Mesothelial cell of epicardium (in vitro differentiated cells): ENCODE data around the gene CMIP. TPM values are rescaled to one million over a fixed set of nuclear protein-coding genes. Genes with fewer than 3 reads are reported as not detected.

Experiments used
- DNase-seq, 2 experiments: peaks; one replicate each; pipeline ENCODE4 v3.0.0; 2021; ENCODE audit warnings: low spot score in 2 of 2; ENCODE audit not compliant: unreplicated experiment in 2 of 2
- H3K27ac Mint-ChIP-seq: 2 replicates; pipeline ENCODE4 v1.8.0; 2021; ENCODE audit warnings: mixed read lengths
- H3K27me3 Mint-ChIP-seq: 2 replicates; pipeline ENCODE4 v1.8.0; 2021; ENCODE audit warnings: low read depth, mixed read lengths
- H3K36me3 Mint-ChIP-seq: 2 replicates; pipeline ENCODE4 v1.8.0; 2021; ENCODE audit warnings: mixed read lengths
- H3K4me1 Mint-ChIP-seq: 2 replicates; pipeline ENCODE4 v1.8.0; 2021; ENCODE audit warnings: mixed read lengths
- H3K4me3 Mint-ChIP-seq: 2 replicates; pipeline ENCODE4 v1.8.0; 2021; ENCODE audit warnings: mild to moderate bottlenecking, moderate library complexity, mixed read lengths
- H3K9me3 Mint-ChIP-seq: 2 replicates; pipeline ENCODE4 v1.8.0; 2021; ENCODE audit warnings: mixed read lengths
- CTCF ChIP-seq: fragments of 200-600 bp; sonication (generic); IDR thresholded peaks from one replicate; pipeline ENCODE4 v1.5.0; 2021; ENCODE audit warnings: antibody characterized with exemption; ENCODE audit not compliant: unreplicated experiment
- total RNA-seq: library from RNA; stranded (reverse); gene quantifications from 3 replicates; pipeline ENCODE4 v1.2.1, GENCODE V29; 2021

CMIP gene
- total RNA-seq, 1 donor from 2014 or later, result 71.0 TPM

- no peak overlapping the region for H3K4me3 Mint-ChIP-seq
- DNase-seq, result no peak
- H3K4me1 Mint-ChIP-seq, result peaks cover 35% of the 10 kb centered on the region
- H3K27me3 Mint-ChIP-seq, result no peaks in the 10 kb centered on the region
- peak overlapping the region; percentile 88 for H3K27ac Mint-ChIP-seq
- no peaks in the 10 kb centered on the region for H3K9me3 Mint-ChIP-seq
- H3K36me3 Mint-ChIP-seq, result no peaks in the 10 kb centered on the region
- TF ChIP-seq CTCF, result no peak
These were observed 48.6 kb downstream of the CMIP start for GRCh38 chr16:81492965-81493754.

DNA sequence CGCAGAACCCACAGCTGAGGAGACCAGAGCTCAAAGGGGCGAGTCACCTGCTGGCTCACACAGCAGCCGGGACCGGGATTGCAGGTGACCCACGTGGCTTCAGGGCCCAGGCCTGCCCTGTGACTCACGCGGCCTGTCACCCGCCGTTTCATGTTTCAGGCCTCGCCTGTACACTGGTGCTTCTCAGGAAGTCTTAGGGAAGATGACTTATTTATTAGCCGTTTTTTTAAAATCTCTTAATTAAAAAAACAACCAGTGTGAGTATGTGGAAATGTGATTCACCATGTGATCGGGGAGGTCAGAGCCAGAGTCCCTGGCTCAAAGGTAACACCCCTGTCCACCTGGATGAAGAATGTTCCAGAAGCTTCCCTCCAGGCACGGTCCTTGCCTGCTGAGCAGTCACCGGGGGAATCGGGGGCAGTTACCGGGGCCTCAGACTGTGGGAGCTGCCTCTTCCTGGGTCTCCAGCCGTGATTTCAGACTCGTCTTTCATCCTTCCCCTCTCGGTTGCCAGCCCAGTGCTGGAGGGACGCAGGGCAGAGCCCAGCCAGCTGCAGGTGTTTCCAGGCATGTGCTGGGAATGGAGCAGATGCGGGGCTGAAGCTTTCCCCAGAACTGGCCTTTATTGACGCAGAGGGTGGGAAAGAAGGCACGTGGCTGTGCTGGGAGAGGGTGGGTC lies 49.3 kb downstream of the CMIP start:
- TF ChIP-seq CTCF, result no peak
- Mint-ChIP-seq H3K27ac (peak overlapping the region; percentile 88), H3K4me3 (no peak overlapping the region), H3K27me3 (no peaks in the 10 kb centered on the region), H3K36me3 (no peaks in the 10 kb centered on the region), H3K9me3 (no peaks in the 10 kb centered on the region), H3K4me1 (peaks cover 34% of the 10 kb centered on the region)
- no peak for DNase-seq

- H3K9me3 Mint-ChIP-seq, result no peaks in the 10 kb centered on the region
These were observed 49.8 kb downstream of the CMIP start for GRCh38 chr16:81494434-81494806.

DNA sequence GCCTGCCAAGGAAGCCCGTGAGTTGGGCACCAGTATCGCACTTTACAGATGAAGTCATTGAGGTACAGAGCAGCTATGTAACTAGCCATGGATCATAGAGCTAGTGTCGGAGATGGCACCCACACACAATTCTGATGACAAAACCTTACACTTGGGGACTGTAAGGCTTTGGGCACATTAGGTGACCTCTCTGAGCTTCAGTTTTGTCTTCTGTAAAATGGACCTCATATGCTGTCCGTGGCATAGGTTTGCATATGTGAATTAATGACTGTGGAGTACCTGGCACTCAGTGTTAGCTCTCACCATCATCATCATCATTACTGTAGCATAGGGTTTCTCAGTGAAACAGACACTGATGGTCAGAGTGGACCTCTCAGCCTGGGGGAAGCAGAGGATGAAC lies 50.3 kb downstream of the CMIP start:
- H3K27ac Mint-ChIP-seq, result no peak overlapping the region
- H3K4me3 Mint-ChIP-seq, result no peak overlapping the region
- peaks cover 42% of the 10 kb centered on the region for H3K4me1 Mint-ChIP-seq
- no peaks in the 10 kb centered on the region for H3K9me3 Mint-ChIP-seq
- H3K27me3 Mint-ChIP-seq, result no peaks in the 10 kb centered on the region
- H3K36me3 Mint-ChIP-seq, result no peaks in the 10 kb centered on the region
- no peak for DNase-seq
- TF ChIP-seq CTCF, result no peak

More at GRCh38 chr16:81494434-81494806, 49.8 kb downstream of the CMIP start:
- no peak for DNase-seq
- H3K36me3 Mint-ChIP-seq, result no peaks in the 10 kb centered on the region
- no peak for TF ChIP-seq CTCF
- H3K4me1 Mint-ChIP-seq, result peaks cover 37% of the 10 kb centered on the region
- no peaks in the 10 kb centered on the region for H3K27me3 Mint-ChIP-seq
- H3K27ac Mint-ChIP-seq, result peak overlapping the region; percentile 88
- no peak overlapping the region for H3K4me3 Mint-ChIP-seq

DNA sequence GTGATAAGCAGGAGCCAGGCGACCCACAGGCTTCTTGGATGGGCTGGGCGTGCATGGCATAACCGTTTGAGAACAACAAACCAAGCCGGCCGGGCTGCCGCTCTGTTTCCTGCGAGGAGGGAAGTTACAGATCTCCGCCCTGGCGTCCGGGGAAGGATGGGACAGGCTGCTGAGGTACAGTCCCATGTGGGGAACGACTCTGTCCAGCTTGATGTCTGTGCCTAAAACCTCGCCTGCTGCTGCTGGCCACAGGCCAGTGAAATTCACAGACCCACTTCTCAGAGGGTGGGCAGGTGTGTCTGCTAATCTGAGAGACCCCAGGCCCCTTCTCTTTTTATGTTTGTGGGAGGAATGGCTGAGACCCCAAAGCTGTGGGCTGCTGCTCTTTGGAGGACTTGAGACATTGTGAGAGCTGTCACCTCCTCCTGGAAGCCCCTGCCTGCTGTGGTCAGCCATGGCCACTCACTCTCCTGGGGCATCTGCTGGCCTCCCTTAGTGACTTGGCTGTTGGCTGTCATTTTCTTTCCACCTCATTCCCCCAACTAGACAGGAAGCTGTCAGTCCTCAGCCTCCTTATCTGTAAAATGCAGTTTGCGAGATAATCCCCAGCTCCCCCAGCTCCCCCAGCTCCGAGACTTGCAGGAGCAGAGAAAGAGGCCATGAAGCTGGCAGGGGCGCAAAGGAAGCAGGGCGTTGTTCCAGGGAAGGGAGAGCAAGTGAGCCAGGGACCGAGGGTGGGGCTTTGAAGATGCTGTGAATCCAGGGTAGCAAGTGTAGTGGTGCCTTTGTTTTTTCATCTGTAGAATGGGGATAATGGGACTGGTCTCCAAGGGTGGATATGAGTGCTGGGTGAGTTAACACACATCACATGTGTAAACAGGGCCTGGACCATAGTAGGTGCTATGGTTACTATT lies 51.0 kb downstream of the CMIP start:
- Mint-ChIP-seq H3K4me1 (peaks cover 44% of the 10 kb centered on the region), H3K4me3 (no peak overlapping the region), H3K27ac (no peak overlapping the region), H3K36me3 (no peaks in the 10 kb centered on the region), H3K9me3 (no peaks in the 10 kb centered on the region), H3K27me3 (no peaks in the 10 kb centered on the region)
- DNase-seq, result no peak
- no peak for TF ChIP-seq CTCF
